ENCODE measurements around the gene ALK.

ALK gene

DNA sequence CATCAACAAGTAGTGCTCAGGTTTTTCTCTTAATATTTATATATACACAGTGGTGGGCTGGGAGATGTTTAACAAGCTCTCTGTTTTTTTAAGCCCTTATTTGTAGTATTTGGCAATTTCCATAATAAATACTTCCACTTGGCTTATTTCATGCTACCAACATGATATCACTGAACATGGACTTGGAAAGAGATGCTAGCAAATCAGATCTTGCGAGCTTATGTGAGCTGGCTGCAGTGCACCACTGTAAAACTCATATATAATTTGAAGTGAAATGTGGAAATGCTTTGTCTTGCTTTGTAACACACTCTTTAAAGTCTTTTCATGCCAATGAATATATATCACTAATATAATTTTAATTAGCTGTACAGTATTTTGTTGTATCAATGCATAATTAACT, 155.7 kb downstream of the ALK start:
- no peak for TF ChIP-seq CTCF (IDR thresholded peaks at IDR 0.05; ENCODE audit: low read depth, low read length, missing control alignments)
- DNase-seq (ENCODE audit: low read depth) = no peak
- H3K4me3 ChIP-seq (ENCODE audit: low read depth, low read length) = no peak overlapping the region
- in situ Hi-C loops (cut with HindIII; ENCODE audit: low sequenced_read_pairs) = no loop called here

DNA sequence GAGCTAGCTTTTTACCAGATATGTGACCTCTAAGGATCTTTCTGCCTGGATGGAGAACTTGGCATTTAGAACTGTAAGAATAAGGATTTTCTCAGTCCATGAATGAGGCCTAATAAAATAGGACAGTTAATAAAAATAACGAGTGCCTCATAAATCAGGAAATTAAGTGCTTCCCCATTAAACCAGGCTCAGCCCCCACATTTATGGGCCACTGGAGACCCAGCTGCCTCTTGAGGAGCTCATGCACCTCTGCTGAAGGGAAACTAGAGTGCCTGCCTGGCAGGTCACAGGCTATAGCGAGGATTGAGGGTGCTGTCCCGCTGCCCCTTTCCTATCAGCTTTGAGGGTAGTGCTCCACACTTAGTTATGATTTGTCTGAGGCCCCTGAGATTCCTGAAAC, 158.0 kb downstream of the ALK start:
- no peak overlapping the region for H3K4me3 ChIP-seq (ENCODE audit: low read depth, low read length)
- TF ChIP-seq CTCF (IDR thresholded peaks at IDR 0.05; ENCODE audit: low read depth, low read length, missing control alignments) = no peak
- in situ Hi-C loops (cut with HindIII; ENCODE audit: low sequenced_read_pairs) = no loop called here
- no peak for DNase-seq (ENCODE audit: low read depth)

GRCh38 chr2:29762239-29762638, 159.1 kb downstream of the ALK start:
- no peak overlapping the region for H3K4me3 ChIP-seq (ENCODE audit: low read depth, low read length)
- no peak for DNase-seq (ENCODE audit: low read depth)
- in situ Hi-C loops (cut with HindIII; ENCODE audit: low sequenced_read_pairs) = no loop called here
- TF ChIP-seq CTCF (IDR thresholded peaks at IDR 0.05; ENCODE audit: low read depth, low read length, missing control alignments) = no peak

- no peak for TF ChIP-seq CTCF (IDR thresholded peaks at IDR 0.05; ENCODE audit: low read depth, low read length, missing control alignments)
- in situ Hi-C loops (cut with HindIII; ENCODE audit: low sequenced_read_pairs) = no loop called here
- DNase-seq (ENCODE audit: low read depth) = no peak
- H3K4me3 ChIP-seq (ENCODE audit: low read depth, low read length) = no peak overlapping the region
These were observed 160.1 kb downstream of the ALK start for GRCh38 chr2:29761278-29761677.

DNA sequence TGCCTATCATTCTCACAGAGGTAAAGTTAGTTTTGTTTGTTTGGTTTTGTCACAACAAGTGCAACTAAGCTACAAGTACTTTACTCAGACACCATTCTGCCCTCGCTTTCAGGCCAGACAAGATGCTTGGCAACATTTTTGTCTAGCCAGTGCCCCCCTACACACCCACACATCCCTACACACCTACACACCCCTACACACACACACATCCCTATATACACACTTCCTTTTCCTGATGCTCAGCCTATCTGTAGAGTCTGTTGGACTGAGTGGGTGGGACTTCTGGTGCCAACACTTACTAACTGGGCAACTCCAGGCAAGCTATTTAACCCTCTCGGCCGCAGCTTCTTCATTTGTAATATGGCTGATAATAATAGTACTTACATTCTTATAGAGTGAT, 161.4 kb downstream of the ALK start:
- in situ Hi-C loops (cut with HindIII; ENCODE audit: low sequenced_read_pairs) = no loop called here
- DNase-seq (ENCODE audit: low read depth) = no peak

DNA sequence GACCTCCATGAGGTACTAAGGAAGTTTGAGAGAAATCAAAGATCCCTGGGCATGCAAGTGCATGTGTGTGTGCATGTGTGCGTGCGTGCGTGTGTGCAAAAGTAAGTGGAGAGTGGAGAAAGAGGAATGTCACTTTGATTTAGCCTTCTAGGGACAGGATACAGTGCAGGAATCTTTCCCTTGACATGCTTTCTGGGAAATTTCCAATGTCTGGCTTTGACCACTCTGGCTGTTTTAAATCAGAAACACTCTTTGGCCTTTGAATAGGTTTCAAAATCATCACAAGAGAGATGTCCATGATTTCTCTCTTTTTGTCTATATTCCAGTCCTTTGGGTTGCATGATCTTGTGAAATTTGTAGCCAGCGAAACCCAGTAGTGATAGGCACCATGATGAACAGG, 162.0 kb downstream of the ALK start:
- no peak for DNase-seq (ENCODE audit: low read depth)
- in situ Hi-C loops (cut with HindIII; ENCODE audit: low sequenced_read_pairs) = no loop called here
- H3K4me3 ChIP-seq (ENCODE audit: low read depth, low read length) = no peak overlapping the region
- TF ChIP-seq CTCF (IDR thresholded peaks at IDR 0.05; ENCODE audit: low read depth, low read length, missing control alignments) = no peak

More for the DNA sequence above, 161.4 kb downstream of the ALK start:
- TF ChIP-seq CTCF (IDR thresholded peaks at IDR 0.05; ENCODE audit: low read depth, low read length, missing control alignments) = no peak
- no peak overlapping the region for H3K4me3 ChIP-seq (ENCODE audit: low read depth, low read length)

DNA sequence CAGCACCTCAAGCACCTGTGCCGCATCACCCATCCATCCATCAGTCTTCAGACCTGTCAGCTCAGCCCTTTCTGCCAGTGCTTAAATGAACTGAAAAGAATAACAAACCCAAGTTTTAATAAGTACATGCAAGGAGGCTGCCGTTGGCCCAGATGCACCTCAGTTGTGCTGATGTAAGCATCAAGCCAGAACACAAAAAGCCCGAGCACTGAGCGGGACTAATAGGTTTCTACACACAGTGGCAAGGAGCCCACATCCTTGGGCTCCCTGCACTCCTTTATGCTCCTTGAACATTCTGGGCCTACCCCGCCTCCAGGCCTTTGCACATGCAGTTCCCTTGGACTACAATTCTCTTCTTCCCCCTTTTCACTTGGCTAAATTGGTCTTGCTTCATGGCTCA, 165.6 kb downstream of the ALK start:
- DNase-seq (ENCODE audit: low read depth) = no peak
- TF ChIP-seq CTCF (IDR thresholded peaks at IDR 0.05; ENCODE audit: low read depth, low read length, missing control alignments) = no peak
- in situ Hi-C loops (cut with HindIII; ENCODE audit: low sequenced_read_pairs) = no loop called here
- no peak overlapping the region for H3K4me3 ChIP-seq (ENCODE audit: low read depth, low read length)

Data from astrocyte of the cerebellum (primary cell).